Jurkat, Clone E6-1 (cell line): ENCODE data around the gene CERS2.
"Not testable (repeated sequence)": the region's sequence is repeated elsewhere in the genome, so short reads cannot be mapped to it uniquely, and the experiment has no call there.

ENCODE experiments used
- DNase-seq: peaks from one replicate; pipeline ENCODE4 v3.0.0-alpha.2; 2011; ENCODE audit warnings: low read depth, low spot score
- H3K4me3 ChIP-seq: 2 replicates; pipeline ENCODE4 v1.5.1; 2011; ENCODE audit warnings: mild to moderate bottlenecking, low read length, control low read depth, moderate library complexity

The CERS2 gene

GRCh38 chr1:150973258-150973835 is 1.3 kb downstream of the CERS2 start:
- H3K4me3 ChIP-seq, result peak overlapping the region; percentile 84
- DNase-seq, result no peak

GRCh38 chr1:150972417-150972940 is 2.2 kb downstream of the CERS2 start:
- no peak for DNase-seq
- no peak overlapping the region for H3K4me3 ChIP-seq

GRCh38 chr1:150971583-150972416 is 2.8 kb downstream of the CERS2 start:
- no peak overlapping the region for H3K4me3 ChIP-seq
- DNase-seq, result no peak

GRCh38 chr1:150970808-150971582 is 3.6 kb downstream of the CERS2 start:
- DNase-seq, result no peak
- no peak overlapping the region for H3K4me3 ChIP-seq

- no peak for DNase-seq
- no peak overlapping the region for H3K4me3 ChIP-seq
Measured at GRCh38 chr1:150969626-150970025, 5.0 kb downstream of the CERS2 start.

- no peak overlapping the region for H3K4me3 ChIP-seq
- no peak for DNase-seq
Measured at GRCh38 chr1:150968491-150968890, 6.1 kb downstream of the CERS2 start.

GRCh38 chr1:150967936-150968335 is 6.7 kb downstream of the CERS2 start:
- H3K4me3 ChIP-seq, result no peak overlapping the region
- no peak for DNase-seq

- no peak for DNase-seq
- H3K4me3 ChIP-seq, result no peak overlapping the region
Measured at GRCh38 chr1:150966011-150966410, 8.6 kb downstream of the CERS2 start.

- no peak for DNase-seq
- no peak overlapping the region for H3K4me3 ChIP-seq
Measured at GRCh38 chr1:150965605-150966004, 9.0 kb downstream of the CERS2 start.

GRCh38 chr1:150964164-150964489 is 10.5 kb downstream of the CERS2 start:
- DNase-seq, result no peak
- no peak overlapping the region for H3K4me3 ChIP-seq

- DNase-seq, result no peak
- H3K4me3 ChIP-seq, result no peak overlapping the region
Measured at GRCh38 chr1:150963321-150964163, 11.1 kb downstream of the CERS2 start.

GRCh38 chr1:150961756-150962155 is 12.9 kb downstream of the CERS2 start:
- H3K4me3 ChIP-seq, result no peak overlapping the region
- DNase-seq, result no peak

- H3K4me3 ChIP-seq, result no peak overlapping the region
- no peak for DNase-seq
Measured at GRCh38 chr1:150960646-150961045, 14.0 kb downstream of the CERS2 start.

- no peak overlapping the region for H3K4me3 ChIP-seq
- no peak for DNase-seq
Measured at GRCh38 chr1:150957666-150958065, 17.0 kb downstream of the CERS2 start.

GRCh38 chr1:150955280-150955679 is 19.4 kb downstream of the CERS2 start:
- no peak overlapping the region for H3K4me3 ChIP-seq
- no peak for DNase-seq

GRCh38 chr1:150954708-150955107 is 19.9 kb downstream of the CERS2 start:
- no peak for DNase-seq
- no peak overlapping the region for H3K4me3 ChIP-seq

GRCh38 chr1:150944856-150945255 is 29.8 kb downstream of the CERS2 start:
- H3K4me3 ChIP-seq, result no peak overlapping the region
- DNase-seq, result no peak

- DNase-seq, result no peak
Measured at GRCh38 chr1:150931773-150932172, 42.9 kb downstream of the CERS2 start.

GRCh38 chr1:150928775-150929174 is 45.9 kb downstream of the CERS2 start:
- H3K4me3 ChIP-seq, DNase-seq: not testable (repeated sequence)

More at GRCh38 chr1:150931773-150932172, 42.9 kb downstream of the CERS2 start:
- H3K4me3 ChIP-seq, result no peak overlapping the region
